GM12875 (cell line): ENCODE data around the gene TXNL4A.

Source experiments
- H3K4me3 ChIP-seq: one replicate; pipeline ENCODE4 v1.5.1; 2011; ENCODE audit warnings: low read depth, low read length, control low read depth
- TF ChIP-seq, protein P1 (sequence below): IDR thresholded peaks from 2 replicates; pipeline ENCODE4 v1.5.1; 2011; ENCODE audit warnings: low read depth, mild to moderate bottlenecking, control low read depth, inconsistent platforms, low read length, moderate library complexity, borderline replicate concordance; ENCODE audit not compliant: insufficient read depth

Gene TXNL4A

DNA sequence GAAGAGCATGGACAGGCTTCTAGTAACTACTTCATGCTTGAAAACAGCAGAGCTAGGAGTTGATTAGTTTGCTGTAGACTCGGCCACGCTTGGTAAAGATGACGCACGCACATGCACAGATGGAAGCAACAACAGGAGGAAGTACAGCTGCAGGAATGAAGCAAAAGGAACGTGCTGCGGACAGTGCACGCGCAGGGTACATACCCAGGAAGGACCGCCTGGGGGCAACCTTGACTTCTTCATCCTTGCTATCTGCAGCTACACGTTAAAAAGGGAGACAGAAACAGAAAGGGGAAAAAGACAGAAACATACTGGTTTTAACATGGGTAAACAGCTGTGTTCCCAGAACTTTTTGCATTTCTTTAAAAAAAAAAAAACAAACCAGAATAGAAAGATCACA, 54.6 kb downstream of the TXNL4A start:
- TF ChIP-seq, protein P1, sequence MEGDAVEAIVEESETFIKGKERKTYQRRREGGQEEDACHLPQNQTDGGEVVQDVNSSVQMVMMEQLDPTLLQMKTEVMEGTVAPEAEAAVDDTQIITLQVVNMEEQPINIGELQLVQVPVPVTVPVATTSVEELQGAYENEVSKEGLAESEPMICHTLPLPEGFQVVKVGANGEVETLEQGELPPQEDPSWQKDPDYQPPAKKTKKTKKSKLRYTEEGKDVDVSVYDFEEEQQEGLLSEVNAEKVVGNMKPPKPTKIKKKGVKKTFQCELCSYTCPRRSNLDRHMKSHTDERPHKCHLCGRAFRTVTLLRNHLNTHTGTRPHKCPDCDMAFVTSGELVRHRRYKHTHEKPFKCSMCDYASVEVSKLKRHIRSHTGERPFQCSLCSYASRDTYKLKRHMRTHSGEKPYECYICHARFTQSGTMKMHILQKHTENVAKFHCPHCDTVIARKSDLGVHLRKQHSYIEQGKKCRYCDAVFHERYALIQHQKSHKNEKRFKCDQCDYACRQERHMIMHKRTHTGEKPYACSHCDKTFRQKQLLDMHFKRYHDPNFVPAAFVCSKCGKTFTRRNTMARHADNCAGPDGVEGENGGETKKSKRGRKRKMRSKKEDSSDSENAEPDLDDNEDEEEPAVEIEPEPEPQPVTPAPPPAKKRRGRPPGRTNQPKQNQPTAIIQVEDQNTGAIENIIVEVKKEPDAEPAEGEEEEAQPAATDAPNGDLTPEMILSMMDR: no peak
- no peak overlapping the region for H3K4me3 ChIP-seq

DNA sequence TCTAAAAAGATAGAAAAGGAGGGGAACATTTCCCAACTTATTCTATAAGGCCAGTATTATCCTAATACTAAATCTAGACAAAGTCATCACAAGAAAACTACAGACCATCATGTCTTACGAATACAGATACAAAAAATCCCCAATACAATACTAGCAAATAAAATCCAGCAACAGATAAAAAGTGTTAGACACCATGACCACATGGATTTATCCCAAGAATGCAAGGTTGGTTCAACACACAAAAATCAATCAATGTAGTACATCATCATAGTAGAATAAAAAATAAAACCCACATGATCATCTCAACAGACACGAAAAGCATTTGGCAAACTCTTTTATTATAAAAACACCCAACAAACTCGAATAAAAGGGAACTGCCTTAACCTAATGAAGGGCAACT, 55.5 kb downstream of the TXNL4A start:
- TF ChIP-seq, protein P1: no peak
- no peak overlapping the region for H3K4me3 ChIP-seq

DNA sequence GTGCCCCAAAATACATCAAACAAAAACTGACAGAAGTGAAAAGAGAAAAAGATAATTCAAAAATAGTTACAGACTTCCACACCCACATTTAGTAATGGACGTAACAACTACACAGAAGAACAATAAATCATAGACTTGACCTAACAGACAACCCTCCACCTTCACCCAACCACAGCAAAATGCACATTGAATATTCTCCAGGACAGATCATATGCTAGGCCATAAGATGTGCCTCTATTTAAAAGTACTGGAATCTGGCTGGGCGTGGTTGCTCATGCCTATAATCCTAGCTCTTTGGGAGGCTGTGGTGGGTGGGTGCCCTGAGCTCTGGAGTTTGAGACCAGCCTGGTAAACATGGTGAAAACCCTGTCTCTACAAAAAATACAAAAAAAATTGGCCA, 56.9 kb downstream of the TXNL4A start:
- H3K4me3 ChIP-seq: no peak overlapping the region
- TF ChIP-seq, protein P1: no peak

DNA sequence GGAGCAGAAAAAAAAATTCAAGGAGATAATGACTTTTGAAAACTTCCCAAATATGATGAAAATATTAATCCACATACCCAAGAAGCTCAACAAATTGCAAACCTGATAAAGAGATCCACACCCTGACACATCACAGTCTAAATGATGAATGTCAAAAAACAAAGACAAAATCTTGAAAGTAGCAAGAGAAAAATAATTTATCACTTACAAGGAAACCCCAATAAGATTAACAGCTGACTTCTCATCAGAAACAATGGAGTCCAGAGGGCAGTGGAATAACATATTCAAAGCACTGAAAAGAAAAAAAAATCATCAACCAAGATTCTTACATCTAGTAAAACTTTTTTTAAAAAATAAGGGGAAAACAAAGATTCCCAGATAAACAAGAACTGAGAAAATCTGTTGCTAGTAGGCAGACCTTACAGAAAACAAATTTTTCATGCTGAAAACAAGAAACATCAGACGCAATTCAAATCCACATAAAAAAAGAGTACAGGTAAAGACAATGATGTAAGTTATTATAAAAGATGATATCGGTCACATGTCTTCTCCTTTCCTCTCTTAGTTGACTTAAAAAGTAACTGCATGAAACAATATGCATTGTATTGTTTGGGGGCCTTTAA, 58.2 kb downstream of the TXNL4A start:
- TF ChIP-seq, protein P1: no peak
- no peak overlapping the region for H3K4me3 ChIP-seq

DNA sequence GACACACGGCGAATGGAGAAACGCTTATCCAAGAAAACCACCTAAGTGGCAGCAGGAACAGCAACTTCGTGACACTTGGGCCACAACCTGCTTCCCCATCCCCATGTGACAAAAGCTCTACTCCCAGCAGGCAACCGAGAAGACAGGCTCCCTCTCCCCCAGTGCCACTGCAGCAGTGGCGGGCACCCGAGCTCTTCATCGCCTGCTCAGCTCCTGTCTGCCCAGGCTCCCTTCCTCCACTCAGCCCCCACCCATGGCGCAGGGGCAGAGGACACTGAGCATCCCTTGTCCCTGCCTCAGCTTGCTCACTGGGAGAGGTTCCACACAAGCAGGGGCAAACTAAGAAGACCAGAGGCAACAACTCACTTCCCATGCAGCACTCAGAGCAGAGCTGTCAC, 59.8 kb downstream of the TXNL4A start:
- TF ChIP-seq, protein P1: no peak
- H3K4me3 ChIP-seq: no peak overlapping the region

DNA sequence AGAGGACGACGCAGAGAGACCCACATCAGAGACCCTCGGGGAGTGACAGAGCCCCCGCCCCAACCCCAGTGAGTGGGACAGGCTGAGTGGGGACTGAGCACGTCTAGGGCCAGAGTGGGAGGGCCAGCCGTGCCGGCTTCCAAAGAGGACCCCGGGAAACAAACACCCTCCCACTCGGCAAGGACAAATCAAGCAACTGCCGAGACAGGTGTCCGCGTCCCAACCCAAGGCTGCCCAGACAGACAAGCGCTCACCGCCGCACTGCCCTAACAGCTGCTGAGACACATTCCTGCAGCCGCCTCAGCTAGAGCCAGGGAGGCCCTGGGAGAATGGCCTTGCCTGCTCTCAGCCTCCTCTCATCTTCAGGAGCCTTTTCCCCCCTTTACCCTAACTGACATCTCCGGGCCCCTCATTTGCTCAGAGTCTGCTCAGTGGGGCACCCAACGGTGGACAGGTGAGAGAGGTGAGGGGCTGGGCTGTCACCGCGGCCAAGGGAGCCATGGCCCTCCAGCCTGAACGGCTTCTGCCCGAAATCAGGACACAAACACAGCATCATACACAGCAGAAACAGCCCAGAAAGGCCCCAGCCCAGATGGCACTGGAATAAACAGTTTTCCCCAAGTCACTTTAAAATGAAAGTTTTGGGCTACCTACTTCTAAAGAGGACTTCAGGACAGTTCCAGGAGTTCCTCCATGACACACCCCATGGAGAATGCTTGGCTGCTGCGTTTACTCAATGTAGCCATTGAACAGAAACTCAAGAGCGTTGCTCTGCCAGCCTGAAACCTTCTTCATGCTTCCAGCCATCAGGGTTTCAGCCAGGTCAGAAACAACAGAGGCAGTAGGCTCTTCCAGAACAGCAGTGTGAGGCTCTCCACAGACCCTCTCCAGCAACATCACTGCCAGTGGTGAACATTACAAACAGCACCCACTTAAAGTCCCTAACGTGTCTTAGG, 60.5 kb downstream of the TXNL4A start:
- TF ChIP-seq, protein P1: no peak
- H3K4me3 ChIP-seq: no peak overlapping the region
